RKO (cell line): Measurements from ENCODE around the gene MYLK2.
"Not testable (repeated sequence)": the region's sequence is repeated elsewhere in the genome, so short reads cannot be mapped to it uniquely, and the experiment has no call there.

ENCODE experiments used
- DNase-seq: peaks from one replicate; pipeline ENCODE4 v3.0.0-alpha.2; 2016; ENCODE audit warnings: low spot score

MYLK2 gene

DNA sequence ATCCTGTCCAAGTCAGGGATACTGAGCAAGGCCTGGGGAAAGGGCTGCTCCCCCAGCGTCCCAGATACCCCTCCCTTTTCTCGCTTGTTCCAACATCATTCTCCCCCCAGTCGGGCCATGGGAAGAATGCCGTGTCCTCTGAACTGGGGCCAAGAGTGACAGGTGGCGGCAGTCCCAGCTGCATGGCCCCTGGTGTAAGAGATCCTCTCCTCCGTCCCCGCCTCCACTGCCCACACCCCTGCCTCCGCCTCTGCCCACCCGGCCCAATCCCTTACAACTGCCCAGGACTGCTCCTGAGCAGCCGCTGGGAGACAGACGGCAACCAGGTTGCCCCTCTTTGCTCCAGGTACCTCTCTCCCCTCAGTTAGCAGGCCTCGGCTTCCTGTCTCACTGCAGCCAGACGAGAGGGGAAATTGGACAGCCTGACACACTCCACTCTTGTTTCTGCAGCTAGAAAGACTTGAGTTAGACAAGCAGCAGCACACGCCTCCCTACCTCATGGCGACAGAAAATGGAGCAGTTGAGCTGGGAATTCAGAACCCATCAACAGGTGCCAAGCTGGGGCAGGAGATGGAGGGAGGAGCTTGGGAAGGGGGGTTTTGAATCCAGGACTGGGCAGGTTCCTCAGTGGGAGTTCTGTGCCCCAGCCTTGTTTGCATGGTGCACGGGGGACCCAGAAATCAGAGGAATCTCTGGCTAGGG is at the start of gene MYLK2:
TSS of gene MYLK2 (plus strand) at position 274 of the 702 bp plus-strand sequence. CDS start at position 499, 225 bp downstream.
- no peak for DNase-seq

DNA sequence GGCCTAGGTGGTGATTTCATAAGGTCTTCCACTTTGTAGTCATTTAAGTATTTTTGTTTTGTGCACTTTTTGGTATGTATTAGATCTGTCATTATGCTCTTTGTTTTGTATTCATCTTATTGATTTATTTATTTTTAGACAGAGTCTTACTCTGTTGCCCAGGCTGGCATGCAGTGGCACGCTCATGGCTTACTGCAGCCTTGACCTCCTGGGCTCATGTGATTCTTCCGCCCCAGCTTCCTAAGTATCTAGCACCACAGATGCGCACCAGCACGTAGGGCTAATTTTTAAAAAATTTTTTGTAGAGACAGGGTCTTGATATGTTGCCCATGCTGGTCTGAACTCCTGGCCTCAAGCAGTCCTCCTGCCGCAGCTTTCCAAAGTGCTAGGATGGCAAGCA is 49.5 kb upstream of the MYLK2 start:
- no peak for DNase-seq

DNA sequence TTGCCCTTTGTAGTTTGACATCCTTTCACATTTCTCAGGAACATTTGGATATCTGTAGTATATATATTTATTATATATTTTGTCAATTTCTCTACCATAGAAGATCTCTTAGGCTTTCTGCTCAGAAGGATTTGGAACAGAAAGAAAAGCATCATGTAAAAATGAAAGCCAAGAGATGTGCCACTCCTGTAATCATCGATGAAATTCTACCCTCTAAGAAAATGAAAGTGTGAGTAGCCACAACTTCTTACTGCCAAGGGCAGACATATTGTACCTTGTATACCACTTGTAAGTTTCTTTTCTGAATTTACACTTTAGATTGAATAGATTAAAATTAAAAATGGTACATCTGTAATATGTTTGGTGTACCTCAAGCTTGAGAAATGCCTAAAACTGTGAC is 48.9 kb upstream of the MYLK2 start:
- no peak for DNase-seq

DNA sequence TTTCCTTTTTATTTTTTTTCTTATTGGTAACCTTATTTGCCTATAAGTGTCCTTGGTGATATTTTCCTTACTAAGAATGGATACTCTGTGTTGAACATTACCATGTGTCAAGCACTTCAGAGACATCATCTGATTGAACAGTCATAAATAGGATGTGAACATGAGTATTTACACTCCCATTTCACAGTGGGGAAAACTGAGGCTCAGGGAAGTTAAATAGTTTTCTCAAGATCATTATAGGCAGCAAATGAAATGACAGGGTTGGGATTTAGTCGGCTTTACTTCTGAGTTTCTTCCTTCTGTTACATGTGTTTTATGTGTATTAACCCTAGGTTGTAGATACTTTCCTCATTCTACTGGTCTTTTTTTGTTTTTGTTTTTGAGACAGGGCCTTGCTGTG is 44.7 kb upstream of the MYLK2 start:
- no peak for DNase-seq

DNA sequence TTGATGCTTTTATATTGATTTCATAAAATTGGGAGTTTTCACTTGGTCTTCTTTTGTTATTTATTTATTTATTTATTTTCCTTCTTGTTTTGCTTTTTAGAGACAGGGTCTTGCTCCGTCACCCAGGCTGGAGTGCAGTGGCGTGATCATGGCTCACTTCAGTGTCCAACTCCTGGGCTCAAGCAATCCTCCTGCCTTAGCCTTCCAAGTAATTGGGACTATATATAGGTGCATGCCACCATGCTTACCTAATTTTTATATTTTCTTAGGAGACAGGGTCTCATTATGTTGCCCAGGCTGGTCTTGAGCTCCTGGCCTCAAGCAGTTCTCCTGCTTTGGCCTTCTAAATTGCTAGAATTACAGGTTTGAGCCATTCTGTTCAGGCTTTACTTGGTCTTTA is 38.3 kb upstream of the MYLK2 start:
- no peak for DNase-seq

DNA sequence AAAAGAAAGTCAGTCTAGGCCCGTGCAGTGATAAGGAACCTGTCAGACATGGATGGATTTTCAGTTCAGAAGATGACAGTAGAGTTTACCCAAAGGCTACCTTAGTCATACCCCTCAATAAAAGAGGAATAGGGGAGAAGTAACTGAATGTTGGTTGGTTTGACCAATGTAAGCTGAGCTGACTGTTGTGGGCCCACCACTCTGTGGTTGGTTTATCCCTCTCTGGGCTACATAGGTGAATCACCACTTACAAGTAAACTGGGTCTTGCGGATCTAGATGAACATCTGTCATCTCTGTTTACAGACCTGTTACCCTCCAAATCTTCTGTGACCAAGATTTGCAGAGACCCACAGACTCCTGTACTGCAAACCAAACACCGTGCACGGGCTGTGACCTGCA is 37.2 kb upstream of the MYLK2 start:
- no peak for DNase-seq

DNA sequence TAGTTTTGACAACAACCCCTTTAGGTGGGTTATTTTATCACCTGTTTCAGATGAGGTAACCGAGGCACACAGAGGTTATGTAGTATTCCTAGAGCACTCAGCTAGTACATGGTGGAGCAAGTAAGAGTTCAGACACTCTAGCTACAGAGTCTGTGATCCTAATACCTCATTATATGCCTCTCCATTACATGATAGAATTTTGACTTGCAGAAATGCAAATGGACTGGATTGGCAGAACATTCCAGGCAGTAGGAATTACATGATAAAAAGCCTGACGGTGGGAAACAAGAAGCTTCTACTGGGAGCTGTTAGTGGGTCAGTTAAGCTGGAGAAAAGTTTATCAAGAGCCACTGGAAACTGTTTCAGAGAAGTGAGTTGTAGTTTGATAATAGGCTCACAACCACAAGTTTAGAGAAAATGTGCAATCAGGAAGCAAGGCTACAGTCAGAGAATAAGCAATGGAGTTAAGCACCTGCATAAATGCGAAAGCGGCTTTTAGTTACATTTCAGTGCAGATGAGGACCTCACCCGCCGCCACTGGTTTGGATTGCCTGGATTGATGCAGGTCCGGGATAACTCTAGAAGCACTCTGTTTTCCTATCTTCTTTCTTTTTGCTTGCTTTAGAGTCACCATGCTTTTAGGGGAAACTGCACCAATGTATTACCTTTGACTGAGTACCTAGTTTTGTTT is 34.7 kb upstream of the MYLK2 start:
- DNase-seq: no peak

DNA sequence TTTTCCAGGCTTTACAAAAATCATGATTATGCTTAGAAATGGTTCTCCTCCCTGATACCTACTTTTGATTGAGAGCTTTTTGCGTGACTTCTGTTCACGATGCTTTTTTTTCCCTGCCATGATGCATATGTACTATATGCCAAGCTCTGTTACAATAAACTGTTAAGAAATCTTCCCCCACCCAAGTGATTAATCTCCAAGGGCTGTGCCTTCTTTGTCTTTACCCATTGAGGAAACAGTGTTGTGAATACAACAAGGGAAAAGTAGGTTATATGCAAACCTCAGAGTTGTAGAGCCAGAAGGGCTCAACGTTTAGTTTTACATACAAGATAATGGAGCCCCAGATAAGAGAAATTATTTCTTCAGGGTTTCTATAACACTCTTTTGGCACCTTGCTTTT is 34.1 kb upstream of the MYLK2 start:
- DNase-seq: no peak

DNA sequence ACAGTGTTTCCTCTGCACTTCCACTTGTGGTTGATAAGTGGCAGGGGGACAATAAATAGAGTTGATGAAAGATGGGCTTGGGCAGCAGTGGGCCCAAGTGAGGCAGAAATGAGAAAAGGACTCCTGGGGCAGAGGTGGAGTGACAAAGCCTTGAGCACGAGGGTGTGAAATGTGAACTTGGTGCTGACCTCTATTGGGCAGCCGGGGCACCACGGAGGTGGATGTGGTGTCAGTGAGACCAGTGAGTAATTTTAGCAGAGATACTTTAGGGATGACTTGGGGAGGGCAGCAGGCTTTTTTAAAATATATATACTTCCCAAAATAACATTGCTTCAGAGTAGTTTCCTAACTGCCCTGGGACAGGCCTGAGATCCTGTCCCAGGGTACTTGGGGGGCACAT is 30.6 kb upstream of the MYLK2 start:
- peak; percentile 73 for DNase-seq

DNA sequence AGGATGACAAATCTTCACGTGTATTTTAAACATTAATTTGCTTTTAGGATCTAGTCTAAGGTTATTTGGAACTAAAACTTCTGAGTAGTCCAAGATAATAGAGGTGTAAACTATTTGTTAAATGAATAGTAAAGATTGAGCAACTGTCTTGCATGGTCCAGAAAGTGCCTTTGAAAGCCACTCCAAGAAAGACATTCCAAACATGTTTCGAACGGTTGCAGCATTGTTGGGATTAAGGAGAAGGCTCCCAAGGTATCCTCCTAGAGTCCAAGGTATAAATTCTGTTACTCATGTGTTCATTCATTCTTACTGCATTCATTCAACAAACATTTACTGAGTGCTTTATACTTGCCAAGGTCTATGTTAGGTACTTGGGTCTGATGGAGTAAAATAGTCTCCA is 28.8 kb upstream of the MYLK2 start:
- no peak for DNase-seq

DNA sequence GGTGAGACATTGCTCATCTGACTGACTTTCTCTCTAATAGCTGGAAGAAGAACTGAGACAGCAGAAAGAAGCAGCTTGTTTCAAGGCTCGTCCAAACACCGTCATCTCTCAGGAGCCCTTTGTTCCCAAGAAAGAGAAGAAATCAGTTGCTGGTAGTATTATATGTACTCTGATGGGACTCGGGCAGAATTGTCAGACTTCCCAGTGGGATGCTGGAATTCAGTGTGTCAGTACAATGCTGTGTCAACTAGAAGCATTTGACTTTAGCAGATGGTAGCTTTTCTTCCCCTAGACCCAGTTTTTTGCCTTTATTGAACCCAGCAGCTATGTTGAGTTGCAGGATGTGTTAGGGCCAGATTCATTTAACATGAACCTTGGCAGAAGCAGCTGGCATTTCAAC is 21.8 kb upstream of the MYLK2 start:
- DNase-seq: no peak

DNA sequence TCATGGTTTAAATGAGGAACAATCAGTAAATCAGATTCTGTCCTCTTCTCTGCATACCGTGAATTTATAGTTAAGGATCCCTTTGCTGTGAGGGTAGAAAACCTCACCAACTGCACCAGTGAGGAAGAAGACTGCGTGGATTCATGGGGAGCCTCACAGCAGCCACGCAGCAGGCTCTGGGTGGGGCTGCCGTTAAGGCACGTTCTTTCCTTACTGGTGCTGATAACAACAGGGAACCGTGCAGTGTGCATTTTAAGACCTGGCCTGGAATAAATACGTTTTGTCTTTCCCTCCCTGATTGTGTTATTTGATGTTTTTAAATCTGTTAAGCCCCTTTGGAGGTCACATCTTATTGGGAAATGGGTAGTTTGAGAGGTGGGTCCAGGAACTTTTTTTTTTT is 17.6 kb upstream of the MYLK2 start:
- DNase-seq: no peak

DNA sequence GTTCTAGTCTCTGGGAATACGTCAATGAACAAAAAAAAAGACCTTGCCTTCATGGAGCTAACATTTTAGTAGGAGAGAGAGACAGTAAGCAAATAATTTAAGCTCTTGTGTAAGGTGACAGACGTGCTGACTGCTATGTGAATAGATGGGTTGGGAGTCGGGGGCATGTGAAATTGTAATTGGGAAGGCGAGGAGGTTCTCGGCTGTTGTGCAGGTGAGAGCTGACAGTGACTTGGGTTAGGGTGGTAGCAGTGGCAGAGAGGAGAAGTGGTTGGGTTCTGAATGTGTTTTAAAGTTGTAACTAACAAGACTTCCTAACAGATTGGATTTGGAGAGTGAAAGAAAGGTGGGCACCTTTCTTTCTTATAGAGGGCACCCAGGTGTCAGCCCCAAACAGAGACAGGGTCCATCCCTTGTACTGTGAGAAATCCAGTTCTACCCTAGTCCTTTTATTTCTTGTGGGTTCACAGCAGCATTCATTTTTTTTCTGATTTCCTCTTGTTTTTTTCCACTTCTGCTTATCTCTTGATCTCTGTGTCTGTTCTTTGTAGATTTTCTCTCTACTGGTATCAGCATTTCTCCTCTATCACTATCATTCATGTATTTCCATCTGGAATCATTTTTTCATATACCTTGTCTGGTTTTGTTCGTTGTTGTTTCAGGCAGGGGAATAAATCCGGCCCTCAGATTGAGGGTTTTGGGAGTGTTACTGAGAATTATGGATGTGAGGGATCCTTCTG is 15.4 kb upstream of the MYLK2 start:
- DNase-seq: no peak

DNA sequence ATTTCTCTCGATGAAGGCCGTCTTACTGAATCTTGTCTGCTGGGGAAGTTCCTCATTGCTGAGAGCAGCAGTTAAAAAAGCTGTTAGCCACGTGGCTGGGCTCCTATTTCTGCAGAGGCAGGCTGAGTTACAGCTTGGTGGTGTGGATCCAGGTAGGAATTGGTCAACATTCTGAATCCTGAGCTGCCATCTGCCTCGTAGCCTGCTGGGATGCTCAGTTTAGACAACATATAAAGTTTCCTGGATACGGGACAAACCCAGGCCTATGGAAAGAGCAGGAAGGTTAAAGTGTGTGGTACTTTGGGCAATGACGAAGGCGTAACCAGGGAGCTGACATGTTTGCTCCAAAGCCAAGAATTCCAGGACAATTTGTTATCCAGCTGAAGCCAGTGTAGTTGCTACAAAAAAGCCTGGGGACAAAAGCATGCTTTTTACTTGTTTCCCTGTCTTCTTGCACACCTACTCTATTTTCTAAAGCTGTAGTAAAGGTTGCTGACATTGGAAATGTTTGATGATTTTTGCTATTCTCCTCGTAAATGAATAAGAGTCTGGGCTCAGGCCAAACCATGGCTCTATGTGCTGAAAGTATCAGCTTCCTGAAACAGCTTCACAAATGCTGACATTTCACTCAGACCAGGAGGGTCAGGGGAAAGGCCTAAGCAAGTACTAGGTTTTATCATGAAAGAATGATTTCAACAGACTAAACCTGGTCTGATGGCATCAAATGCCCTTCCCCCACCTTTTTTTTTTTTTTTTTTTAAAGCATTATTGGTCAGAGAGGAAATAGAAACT is 12.4 kb upstream of the MYLK2 start:
- no peak for DNase-seq

DNA sequence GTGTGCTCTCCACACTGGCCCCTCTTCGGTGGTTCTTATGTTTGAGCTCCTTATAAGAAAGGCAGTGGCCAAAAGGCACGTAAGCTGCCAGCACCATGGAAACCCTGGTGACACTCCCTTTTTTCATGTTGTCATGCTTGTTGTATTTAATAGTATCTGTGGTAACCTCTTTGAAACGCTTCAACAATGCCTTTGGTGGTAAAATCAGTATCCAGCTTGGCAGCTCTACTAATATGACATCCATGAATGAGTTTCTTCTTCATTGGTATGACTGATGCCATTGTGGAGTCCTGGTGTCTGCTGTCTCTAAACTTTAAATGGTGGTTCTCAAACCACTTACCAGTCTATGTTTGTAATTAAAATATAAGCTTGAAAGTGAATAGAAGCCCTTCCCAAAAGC is 10.7 kb upstream of the MYLK2 start:
- no peak for DNase-seq

DNA sequence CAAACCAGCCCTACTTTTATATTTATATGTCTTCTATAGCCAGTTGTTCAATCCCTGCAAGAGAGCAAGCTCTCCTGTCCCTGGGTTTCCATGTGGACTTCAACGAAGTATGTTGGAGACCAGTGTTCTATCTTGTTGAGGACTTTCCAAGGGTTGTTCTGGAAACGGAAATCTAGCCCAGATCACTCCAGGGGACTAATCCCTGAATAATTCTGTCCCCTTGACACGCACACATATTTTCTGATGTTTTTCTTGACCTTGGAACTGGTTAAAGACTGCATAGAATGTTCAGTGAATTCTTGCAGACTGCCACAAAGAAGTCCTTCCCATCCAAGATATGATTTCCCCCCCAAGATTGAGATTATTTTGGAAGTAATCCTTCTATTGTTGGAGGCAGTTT is 9.5 kb upstream of the MYLK2 start:
- no peak for DNase-seq

DNA sequence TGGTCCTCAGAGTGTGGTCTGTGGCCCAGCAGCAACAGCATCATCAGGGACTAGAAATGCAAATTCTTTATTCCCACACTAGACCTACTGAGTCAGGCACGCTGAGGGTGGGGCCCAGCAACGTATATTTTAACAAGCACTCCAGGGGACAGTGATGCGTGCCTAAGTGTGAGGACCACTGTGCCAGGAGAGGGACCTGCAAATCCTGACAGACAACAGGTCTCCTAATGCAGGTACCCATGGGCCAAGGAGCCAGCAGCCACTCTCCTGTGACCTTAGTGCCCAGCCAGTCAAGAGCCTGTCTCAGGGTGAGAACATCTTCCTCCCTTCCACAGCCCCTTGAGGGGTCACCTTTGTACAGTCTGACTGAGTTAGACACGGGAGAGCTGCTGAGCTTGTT is 8.0 kb upstream of the MYLK2 start:
- DNase-seq: no peak

DNA sequence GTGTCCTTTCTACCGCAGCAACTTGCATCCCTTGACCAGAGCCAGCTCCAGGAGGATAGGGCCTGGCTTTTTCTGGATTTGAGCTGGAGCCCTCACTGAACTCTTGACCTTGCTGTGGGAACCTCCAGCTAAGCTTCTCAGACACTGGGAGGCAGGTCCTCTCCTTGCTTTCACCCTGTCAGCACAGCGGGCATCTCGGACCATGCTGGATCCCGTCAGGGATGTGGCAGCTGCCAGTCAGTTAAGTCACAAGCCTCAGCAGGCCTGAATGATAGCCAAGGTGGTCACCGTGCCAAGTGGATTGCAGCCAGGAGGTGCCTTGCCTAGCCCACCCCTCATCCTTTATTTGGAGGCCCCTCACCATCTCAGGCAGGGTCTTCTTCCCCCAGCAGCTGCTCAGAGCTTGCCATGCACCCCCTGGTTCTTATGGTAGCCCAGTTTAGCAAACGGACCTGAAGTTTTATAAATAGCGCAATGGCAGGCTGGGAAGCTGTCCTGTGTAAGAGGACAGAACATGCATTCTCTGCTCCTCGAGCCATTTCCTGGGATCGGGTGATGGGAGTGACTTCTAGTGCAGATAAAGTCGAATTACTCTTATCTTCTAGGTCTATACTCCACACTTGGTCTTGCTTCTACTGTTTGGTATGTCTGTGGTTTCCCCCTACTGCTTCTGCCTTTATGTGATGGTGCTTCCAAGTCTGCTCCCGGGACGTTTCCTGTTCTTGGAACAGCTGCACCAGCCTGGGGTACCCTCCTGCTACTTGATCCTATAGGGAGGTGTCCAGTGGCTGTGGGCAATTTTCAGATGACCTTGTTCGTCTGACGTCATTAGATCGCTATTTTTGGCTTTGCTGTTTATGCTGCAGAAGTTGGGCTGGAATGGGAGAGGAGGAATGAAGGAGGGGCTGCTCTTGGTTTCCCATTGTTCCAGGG is 7.1 kb upstream of the MYLK2 start:
- no peak for DNase-seq

DNA sequence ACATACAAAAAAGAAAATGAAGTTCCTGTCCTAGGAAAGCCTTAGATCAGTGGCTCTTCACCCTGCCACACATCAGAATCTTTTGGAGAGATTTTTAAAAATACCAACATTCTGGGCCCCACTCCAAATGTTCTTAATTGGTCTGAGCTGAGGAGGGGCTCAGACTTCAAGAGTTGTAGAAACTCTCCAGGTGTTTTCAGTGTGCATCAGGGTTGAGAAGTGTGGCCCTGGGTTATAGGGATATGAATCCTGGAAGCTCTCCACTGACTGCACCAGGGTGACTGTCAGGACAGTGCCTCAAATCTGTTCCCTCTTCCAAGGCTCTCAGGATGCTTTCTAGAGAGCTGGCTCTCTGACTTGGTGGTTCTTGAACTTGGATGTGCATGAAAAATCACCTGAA is 5.5 kb upstream of the MYLK2 start:
- DNase-seq: no peak

DNA sequence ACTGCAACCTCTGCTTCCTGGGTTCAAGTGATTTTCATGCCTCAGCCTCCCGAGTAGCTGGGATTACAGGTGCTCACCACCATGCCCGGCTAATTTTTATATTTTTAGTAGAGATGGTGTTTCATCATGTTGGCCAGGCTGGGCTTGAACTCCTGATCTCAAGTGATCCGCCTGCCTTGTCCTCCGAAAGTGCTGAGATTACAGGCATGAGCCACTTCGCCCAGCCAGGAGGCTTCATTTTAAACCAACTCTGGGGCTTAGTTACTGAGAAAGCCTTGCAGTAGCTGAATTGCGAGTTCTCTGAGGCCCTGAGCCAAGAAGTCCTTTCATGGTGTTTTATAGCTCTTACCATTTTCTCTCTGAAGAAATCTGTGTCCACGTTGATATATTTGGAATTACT is 5.0 kb upstream of the MYLK2 start:
- DNase-seq: not testable (repeated sequence)

DNA sequence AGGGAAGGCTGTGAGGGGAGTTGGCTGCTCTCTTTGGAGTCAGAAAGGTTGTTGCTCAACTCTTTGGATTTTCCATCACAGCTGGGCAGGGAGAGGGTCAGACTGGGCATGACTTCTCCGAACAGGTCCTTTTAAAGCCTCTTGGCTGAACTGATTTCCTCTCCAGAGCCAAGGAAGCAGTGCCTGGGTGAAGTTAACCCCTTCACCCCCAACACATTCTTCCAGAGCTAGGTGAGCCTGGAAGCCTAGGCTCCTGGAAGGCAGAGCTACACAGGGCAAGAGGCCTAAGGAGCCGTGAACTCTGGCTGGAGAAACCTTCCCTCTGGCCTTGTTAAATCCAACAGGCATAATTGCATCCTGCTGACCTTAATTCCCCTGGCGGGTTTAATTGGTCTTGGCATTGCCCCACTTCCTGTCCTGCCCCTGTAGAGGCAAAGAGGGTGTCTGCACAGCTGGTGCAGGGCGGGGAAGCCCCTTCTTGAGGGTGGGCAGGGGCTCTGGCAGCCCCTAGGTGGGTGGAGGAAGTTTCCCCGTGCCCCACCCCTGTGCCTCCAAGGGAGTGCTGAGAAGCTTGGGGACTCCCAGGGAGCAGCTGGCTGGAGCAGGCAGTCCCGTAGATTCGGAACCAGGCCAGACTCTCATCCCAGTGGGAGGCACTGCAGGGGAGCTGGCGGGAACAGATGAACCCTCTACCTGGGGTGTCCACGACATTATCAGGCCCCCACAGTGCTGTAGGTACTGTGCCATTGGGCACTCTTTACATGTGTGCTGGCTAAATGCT is 3.6 kb upstream of the MYLK2 start:
- no peak for DNase-seq
